Measurements from ENCODE around the gene IL4. TPM values are rescaled to one million over a fixed set of nuclear protein-coding genes. Genes with fewer than 3 reads are reported as not detected.

The IL4 gene
- total and polyA plus RNA-seq, 9 of the 15 experiments (the other 6 are each of a cell fraction or from before 2014, with no cell fraction given), result 0.22 to 0.62 TPM; not detected in 7

DNA sequence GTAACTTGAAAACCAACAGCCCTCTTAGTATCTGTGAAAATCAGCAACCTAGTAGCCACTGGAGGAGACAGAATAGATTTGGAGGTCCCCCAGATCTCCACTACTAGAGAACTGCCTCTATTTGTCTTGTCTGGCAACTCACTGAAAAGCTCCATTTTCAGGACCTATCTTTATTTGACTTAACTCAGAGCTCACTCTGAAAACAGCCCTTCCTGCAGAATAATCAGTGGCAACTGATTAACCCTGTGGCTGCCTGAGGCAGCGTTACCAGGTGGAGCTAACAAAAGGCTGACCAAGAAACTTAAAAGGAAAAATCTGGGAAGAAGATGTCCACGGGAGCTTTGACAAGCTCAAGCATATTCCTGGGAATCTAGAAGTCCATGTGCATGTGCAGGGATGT lies 26.3 kb upstream of the IL4 start:
- H2AFZ ChIP-seq (ENCODE audit: low read depth, low read length), result no peak overlapping the region
- CTCF ChIA-PET (ENCODE audit: low intra/inter-chr PET ratio), result no interaction called here

More for the DNA sequence above, 26.3 kb upstream of the IL4 start:
- BruUV-seq (replicated peaks), result no TSS peak
- ATAC-seq, result no peak
- WGBS (ENCODE audit: insufficient coverage, low coverage, missing lambda C conversion rate), result 85% methylated on average over 2 of the region's 2 CpGs
- Histone ChIP-seq H4K20me1 (replicated peaks; ENCODE audit: control insufficient read depth, insufficient read depth, low read length) (no peaks in the 10 kb centered on the region), H3K4me2 (ENCODE audit: insufficient read depth, low read length) (no peak overlapping the region), H3K27ac (ENCODE audit: extremely low read depth, low read depth, low read length) (no peak overlapping the region), H3K27me3 (ENCODE audit: control insufficient read depth in 2 of 2, insufficient read depth in 2 of 2, low read length in 2 of 2) (no peaks in the 10 kb centered on the region), H3K9ac (ENCODE audit: insufficient read depth in 1 of 2, low read depth in 2 of 2, low read length in 2 of 2) (no peak overlapping the region), H3K79me2 (ENCODE audit: control insufficient read depth, insufficient read depth, low read length) (no peaks in the 10 kb centered on the region), H3K9me3 (replicated peaks; ENCODE audit: control insufficient read depth, insufficient read depth, low read depth, low read length) (peaks cover 9% of the 10 kb centered on the region), H3K9me1 (ENCODE audit: control insufficient read depth, insufficient read depth, low read length) (no peaks in the 10 kb centered on the region), H3K36me3 (ENCODE audit: control insufficient read depth, insufficient read depth, low read length) (peaks cover 10% of the 10 kb centered on the region), H3K4me1 (replicated peaks in 1 of 2; ENCODE audit: control insufficient read depth in 2 of 2, insufficient read depth in 2 of 2, low read length in 2 of 2) (peaks cover 8 to 10% of the 10 kb centered on the region in 2 experiments; a peak in 4 of 5 replicates), H3K4me3 (no peak overlapping the region)
- DNase-seq (ENCODE audit: extremely low read depth in 1 of 4, low spot score in 3 of 4), result no peak
- FAIRE-seq, result no peak
- no peak for TF ChIP-seq GTF2F1 (IDR thresholded peaks at IDR 0.05; ENCODE audit: low read depth, low read length)
- TF ChIP-seq TEAD1 (CRISPR knock-in tag; IDR thresholded peaks at IDR 0.05), result no peak
- TF ChIP-seq PHTF2 (CRISPR knock-in tag; IDR thresholded peaks at IDR 0.05), result no peak
- TF ChIP-seq NR2C1 (IDR thresholded peaks at IDR 0.05), result no peak
- no peak for TF ChIP-seq NR2C1 (tag; IDR thresholded peaks at IDR 0.05)
- TF ChIP-seq, protein P1, sequence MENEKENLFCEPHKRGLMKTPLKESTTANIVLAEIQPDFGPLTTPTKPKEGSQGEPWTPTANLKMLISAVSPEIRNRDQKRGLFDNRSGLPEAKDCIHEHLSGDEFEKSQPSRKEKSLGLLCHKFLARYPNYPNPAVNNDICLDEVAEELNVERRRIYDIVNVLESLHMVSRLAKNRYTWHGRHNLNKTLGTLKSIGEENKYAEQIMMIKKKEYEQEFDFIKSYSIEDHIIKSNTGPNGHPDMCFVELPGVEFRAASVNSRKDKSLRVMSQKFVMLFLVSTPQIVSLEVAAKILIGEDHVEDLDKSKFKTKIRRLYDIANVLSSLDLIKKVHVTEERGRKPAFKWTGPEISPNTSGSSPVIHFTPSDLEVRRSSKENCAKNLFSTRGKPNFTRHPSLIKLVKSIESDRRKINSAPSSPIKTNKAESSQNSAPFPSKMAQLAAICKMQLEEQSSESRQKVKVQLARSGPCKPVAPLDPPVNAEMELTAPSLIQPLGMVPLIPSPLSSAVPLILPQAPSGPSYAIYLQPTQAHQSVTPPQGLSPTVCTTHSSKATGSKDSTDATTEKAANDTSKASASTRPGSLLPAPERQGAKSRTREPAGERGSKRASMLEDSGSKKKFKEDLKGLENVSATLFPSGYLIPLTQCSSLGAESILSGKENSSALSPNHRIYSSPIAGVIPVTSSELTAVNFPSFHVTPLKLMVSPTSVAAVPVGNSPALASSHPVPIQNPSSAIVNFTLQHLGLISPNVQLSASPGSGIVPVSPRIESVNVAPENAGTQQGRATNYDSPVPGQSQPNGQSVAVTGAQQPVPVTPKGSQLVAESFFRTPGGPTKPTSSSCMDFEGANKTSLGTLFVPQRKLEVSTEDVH (IDR thresholded peaks at IDR 0.05; ENCODE audit: low read depth, partially characterized antibody), result no peak
- TF ChIP-seq SIN3B (IDR thresholded peaks at IDR 0.05; ENCODE audit: low read depth), result no peak
- peak in 1 of 2 experiments; percentile 61; a peak in 1 of 3 replicates for TF ChIP-seq CBX3 (IDR thresholded peaks at IDR 0.05; ENCODE audit: borderline replicate concordance in 1 of 2, low read length in 2 of 2)
- in situ Hi-C loops (cut with MboI), result no loop called here
- POLR2A ChIA-PET, result interaction anchor here (0.6 to 1.5 kb wide), 6 partner anchors 11 to 173 kb away, joined by 3 to 4 read pairs (median 3); no protein-coding TSS in a partner anchor
- intact Hi-C loops (cut with micrococcal nuclease), result no loop called here

Measured in K562 (cell line).